Hippocampal formation (tissue), 2 donors: Measurements from ENCODE around the gene KMT2B.
"Not testable (repeated sequence)": the region's sequence is repeated elsewhere in the genome, so short reads cannot be mapped to it uniquely, and the experiment has no call there.

ENCODE experiments used
- DNase-seq, 2 donors: peaks; one replicate each; lab custom pipeline; 2025; lab: John Stamatoyannopoulos, UW

KMT2B gene

DNA sequence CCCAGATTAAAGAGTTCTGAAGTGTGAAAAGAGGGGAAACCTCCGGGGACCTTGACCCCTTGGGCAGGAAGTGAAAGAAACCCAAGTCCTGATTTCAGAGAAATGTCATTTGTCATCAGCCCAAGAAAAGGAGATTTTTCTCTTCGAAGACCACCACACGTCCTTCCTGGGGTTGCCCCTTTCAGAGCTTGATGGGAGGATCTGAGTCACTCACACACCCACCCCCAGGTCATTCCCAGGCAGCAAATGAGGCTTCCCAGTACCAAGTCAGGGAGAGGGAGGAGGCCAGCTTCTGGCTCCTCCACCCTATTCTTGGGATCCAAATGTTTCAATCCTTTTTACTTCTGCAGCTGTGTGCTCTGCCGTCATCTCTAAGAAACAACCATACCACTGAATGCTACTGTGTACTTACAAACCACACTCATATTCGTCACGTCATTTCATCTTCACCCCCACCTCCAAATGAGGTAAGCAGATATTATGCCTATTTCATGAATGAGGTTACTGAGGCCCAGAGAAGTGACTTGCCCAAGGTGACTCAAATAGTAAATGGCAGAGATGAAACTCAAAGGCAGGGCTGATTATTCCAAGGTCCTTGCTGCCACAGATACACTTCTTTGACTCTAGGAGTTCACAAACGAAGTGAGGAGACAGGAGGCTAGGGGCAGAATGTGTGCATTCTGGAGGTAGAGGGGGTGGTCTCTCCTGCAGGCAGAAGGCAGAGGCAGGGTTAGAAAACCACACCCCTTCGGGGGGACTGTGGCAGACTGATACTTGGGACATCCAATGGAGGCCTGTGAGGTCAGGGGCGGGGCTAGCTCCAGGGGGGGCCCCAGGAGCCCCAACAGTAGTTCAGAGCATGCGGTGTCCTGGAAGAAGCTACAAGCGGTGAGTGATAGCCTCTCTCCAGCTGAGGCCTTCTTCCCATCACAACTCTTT is 5.0 kb upstream of the KMT2B start:
- no peak for DNase-seq

DNA sequence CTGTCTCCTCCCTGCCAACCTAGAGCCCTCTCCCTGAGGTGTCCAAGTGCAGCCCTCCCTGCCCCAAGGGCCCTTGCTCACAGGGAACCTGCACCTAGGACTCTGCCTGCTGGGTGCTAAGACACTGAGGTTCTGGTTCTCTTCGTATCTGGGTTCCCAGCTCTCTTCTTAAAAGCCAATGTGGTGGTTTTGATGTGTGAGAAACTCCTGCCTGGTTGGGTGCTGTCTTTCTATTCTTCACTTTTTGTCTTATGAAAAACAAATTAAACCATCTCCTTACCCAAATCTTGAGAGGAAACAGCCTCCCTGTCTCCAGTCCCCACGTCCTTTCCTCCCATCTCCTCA is 4.3 kb upstream of the KMT2B start:
- DNase-seq = no peak

DNA sequence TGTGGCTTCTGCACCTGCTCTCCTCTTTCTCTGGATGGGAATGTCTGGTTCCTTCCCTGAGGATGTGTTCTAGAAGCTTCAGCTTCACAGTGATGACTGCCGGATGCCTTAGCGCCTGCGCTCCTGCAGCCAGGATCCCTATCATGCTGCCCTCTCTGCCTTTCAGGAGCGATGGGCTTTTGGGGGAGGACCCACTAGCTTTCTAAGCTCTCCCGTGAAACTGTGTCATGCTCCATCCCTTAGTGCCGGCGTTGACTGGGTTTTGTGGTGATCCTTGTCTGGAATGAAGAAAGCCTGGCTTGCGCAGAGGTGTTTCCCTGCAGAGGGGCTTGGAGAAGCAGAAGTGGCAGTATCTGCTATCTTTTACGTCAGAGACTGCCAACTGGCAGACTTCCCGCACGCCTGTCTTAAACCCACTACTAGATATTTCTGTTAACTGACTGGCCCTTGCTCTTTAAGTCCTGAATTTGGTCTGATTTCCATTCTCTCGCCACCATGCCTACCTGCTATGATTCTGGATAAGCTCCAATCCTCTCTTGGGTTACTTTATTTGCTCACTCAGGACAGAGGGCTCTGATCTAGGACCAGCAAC is 3.8 kb upstream of the KMT2B start:
- no peak for DNase-seq

DNA sequence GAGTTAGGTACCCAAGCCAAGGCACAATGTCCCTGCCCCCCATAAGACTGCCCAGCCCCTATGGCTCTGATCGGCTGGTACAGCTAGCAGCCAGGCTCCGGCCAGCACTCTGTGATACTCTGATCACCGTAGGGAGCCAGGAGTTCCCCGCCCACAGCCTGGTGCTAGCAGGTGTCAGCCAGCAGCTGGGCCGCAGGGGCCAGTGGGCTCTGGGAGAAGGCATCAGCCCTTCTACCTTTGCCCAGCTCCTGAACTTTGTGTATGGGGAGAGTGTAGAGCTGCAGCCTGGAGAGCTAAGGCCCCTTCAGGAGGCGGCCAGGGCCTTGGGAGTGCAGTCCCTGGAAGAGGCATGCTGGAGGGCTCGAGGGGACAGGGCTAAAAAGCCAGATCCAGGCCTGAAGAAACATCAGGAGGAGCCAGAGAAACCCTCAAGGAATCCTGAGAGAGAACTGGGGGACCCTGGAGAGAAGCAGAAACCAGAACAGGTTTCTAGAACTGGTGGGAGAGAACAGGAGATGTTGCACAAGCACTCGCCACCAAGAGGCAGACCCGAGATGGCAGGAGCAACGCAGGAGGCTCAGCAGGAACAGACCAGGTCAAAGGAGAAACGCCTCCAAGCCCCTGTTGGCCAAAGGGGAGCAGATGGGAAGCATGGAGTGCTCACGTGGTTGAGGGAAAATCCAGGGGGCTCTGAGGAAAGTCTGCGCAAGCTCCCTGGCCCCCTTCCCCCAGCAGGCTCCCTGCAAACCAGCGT is 3.0 kb upstream of the KMT2B start:
- DNase-seq = no peak

DNA sequence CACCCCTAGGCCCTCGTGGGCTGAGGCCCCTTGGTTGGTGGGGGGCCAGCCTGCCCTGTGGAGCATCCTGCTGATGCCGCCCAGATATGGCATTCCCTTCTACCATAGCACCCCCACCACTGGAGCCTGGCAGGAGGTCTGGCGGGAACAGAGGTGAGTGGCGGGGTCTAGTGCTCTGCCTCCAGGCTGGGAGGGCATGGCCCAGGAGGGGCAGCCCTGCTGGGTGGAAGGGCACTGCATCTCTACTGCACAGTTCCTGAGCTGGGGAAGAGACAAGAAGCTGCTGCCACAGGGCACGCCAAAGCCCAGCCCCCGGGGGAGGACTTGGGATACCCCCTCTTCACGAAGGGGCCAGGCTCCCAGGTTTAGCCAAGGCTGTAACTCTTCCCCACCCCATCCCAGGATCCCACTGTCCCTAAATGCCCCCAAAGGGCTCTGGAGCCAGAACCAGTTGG is 2.4 kb upstream of the KMT2B start:
- no peak for DNase-seq

DNA sequence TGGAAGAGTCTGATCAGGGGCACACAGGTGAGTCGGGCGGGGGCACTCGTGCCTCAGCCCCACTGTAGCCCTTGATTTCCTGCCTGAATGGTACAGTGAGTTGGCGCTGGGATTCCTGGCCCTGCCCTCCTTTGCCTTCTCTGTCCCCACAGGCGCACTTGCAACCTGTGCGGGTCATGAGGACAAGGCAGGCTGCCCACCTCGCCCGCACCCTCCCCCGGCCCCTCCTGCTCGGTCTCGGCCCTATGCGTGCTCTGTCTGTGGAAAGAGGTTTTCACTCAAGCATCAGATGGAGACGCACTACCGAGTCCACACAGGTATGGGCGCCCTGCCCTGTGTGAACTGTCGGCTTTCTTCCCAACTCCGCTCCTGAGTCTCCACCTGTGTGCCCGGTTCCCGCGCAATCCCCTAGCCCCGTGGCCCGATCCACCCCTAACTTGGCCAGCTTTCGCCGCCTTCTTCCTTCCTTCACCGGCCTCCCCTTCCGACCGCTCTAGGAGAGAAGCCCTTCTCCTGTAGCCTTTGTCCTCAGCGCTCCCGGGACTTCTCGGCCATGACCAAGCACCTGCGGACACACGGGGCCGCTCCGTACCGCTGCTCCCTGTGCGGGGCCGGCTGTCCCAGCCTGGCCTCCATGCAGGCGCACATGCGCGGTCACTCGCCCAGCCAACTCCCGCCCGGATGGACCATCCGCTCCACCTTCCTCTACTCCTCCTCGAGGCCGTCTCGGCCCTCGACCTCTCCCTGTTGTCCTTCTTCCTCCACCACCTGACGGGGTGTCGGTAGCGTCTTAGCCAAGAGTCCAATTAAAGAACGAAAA is 1.6 kb upstream of the KMT2B start:
- DNase-seq = no peak

DNA sequence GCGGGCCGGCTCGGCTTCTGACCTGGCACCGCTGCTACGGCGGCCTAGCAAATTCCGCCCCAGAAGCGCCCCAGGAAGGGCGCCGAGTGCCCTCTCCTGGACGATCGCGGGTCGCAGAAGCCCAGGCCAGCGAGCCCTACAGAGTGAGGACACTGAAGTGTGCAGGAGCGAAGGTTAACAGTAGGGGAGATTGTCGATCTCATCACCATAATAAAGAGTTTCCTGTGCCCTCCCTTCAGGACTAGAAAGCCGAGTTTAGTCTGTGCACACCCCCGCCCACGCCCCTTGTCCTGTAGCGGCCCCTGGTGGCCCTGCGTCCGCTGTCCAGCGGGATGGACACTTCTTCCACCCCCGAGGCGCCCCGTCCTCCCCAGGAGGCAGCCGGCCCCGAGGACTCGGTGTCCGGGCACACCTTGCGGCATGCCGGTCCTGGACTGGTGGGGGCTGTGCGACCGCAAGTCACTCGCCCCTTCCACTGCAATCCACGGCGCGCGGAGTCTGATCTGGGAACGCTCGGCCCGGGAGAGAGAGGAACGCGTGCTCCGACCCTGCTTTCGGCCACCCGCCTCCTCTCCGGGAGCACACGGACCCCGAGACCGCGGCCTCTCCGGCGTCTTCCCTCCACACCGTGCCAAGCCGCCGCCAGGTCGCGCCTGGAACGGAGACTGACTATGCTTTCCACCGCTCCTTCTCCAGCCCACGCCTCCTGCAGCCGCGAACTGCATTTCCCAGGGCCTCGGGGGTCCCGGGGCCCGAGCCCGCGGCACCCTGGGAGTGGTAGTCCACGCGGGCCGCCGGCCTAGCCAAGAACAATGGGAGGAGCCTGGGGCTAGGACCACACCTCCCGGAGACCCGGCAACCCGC is 770 bp upstream of the KMT2B start:
- peak; percentile 80 to 83 for DNase-seq

DNA sequence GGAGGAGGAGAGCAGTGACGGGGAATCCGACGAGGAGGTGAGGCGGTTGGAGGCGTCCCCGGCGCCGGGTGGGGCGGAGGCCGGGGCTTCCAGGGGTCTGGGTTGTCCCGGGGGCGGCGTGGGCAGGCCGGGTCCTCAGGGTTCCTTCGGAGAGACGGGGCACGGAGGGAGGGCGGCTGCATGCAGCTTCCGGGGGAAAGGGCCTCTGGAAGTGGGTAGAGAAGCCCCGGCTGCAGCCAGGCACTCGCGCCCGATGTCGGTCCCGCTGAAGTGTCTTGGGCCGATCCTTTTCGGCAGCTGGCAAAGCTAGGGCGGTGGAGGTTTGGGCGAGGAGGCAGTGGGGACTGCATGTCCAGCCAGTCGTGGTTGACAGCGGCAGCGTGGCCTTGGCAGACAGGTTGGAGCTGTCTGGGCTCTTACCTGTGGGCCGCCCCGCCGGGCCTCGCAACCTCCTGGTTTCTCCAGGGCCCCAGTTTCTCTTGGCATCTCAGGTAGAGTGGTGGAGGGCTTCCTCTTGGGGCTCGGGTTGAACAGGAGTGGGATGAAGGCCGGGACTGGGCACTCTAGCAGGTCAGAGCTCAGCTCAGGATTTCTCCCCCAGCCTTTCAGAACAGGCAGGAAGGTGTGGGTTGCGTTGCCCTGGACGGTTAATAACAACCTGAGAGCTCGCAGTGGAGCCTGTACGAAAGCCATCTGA is 690 bp downstream of the KMT2B start:
- DNase-seq = no peak

DNA sequence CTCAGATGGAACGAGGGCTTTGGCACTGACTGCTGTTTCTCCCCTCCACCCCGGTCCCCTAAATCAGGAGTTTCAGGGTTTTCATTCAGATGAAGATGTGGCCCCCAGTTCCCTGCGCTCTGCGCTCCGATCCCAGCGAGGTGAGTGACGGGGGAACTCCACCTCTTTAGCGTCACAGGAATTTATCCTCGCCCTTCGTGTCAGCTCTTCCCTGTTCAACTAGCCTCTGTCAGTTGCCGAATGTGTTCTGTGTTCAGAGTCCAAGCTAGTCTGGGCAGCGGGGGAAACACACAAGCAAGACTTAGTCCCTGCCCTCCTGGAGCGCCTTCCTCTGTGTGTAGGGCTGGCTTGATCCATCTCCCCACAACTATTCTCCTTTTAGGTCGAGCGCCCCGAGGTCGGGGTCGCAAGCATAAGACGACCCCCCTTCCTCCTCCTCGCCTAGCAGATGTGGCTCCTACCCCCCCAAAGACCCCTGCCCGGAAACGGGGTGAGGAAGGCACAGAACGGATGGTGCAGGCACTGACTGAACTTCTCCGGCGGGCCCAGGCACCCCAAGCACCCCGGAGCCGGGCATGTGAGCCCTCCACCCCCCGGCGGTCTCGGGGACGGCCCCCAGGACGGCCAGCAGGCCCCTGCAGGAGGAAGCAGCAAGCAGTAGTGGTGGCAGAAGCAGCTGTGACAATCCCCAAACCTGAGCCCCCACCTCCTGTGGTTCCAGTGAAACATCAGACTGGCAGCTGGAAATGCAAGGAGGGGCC is 1.8 kb downstream of the KMT2B start:
- no peak for DNase-seq

DNA sequence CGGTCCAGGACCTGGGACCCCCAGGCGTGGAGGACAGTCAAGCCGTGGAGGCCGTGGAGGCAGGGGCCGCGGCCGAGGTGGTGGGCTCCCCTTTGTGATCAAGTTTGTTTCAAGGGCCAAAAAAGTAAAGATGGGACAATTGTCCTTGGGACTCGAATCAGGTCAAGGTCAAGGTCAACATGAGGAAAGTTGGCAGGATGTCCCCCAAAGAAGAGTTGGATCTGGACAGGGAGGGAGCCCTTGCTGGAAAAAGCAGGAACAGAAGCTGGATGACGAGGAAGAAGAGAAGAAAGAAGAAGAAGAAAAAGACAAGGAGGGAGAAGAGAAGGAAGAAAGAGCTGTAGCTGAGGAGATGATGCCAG is 2.3 kb downstream of the KMT2B start:
- no peak for DNase-seq

DNA sequence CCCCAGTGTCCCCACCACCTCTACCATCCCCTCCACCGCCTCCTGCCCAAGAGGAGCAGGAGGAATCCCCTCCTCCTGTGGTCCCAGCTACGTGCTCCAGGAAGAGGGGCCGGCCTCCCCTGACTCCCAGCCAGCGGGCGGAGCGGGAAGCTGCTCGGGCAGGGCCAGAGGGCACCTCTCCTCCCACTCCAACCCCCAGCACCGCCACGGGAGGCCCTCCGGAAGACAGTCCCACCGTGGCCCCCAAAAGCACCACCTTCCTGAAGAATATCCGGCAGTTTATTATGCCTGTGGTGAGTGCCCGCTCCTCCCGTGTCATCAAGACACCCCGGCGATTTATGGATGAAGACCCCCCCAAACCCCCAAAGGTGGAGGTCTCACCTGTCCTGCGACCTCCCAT is 2.8 kb downstream of the KMT2B start:
- DNase-seq = no peak

DNA sequence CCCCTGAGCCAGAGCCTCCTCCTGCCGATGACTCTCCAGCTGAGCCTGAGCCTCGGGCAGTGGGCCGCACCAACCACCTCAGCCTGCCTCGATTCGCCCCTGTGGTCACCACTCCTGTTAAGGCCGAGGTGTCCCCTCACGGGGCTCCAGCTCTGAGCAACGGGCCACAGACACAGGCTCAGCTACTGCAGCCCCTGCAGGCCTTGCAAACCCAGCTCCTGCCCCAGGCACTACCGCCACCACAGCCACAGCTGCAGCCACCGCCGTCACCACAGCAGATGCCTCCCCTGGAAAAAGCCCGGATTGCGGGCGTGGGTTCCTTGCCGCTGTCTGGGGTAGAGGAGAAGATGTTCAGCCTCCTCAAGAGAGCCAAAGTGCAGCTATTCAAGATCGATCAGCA is 3.6 kb downstream of the KMT2B start:
- no peak for DNase-seq

DNA sequence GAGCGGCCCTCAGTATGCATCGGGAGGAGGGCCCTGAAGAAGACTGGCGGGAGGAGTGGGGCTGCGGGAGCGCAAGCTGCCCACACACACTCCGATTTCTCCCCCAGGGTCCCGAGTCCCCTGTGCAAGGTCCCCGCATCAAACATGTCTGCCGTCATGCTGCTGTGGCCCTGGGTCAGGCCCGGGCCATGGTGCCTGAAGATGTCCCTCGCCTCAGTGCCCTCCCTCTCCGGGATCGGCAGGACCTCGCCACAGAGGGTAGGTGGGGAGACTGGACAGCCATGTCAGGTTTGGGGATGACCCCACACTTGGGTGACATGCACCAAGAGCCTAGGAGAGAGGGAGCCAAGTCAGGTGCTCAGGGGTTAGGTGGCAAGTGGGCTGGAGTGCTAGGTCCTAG is 4.7 kb downstream of the KMT2B start:
- no peak for DNase-seq

DNA sequence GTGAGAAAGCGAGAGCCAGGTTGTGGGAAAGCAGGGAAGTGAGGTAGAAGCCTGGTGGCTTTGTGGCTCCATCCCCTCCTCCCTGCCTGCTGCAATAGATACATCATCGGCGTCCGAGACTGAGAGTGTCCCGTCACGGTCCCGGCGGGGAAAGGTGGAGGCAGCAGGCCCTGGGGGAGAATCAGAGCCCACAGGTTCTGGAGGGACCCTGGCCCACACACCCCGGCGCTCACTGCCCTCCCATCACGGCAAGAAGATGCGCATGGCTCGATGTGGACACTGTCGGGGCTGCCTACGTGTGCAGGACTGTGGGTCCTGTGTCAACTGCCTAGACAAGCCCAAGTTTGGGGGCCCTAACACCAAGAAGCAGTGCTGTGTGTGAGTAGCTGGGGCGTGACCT is 5.1 kb downstream of the KMT2B start:
- no peak for DNase-seq

DNA sequence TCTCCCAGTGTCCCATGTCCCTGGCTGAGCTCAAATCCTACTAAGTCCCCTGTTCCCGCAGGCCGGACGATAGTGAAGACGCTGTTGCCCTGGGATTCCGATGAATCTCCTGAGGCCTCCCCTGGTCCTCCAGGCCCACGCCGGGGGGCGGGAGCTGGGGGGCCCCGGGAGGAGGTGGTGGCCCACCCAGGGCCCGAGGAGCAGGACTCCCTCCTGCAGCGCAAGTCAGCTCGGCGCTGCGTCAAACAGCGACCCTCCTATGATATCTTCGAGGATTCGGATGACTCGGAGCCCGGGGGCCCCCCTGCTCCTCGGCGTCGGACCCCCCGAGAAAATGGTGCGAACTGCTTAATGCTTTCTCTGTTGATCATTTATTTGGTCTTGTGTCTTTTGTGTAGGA is 5.9 kb downstream of the KMT2B start:
- no peak for DNase-seq

DNA sequence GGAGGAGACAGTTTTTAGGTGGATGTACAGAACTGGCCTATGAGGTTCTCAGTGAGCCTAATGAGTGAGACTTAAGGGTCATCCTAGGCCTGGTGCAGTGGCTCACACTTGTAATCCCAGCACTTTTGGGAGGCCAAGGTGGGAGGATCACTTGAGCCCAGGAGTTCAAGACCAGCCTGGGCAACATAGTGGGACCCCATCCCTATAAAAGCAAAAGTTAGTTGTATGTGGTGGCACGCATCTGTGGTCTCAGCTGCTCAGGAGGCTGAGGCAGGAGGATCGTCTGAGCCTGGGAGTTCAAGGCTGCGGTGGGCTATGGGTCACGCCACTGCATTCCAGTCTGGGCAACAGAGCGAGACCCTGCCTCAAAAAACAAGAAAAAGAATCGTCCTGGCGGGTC is 6.3 kb downstream of the KMT2B start:
- DNase-seq = not testable (repeated sequence)

DNA sequence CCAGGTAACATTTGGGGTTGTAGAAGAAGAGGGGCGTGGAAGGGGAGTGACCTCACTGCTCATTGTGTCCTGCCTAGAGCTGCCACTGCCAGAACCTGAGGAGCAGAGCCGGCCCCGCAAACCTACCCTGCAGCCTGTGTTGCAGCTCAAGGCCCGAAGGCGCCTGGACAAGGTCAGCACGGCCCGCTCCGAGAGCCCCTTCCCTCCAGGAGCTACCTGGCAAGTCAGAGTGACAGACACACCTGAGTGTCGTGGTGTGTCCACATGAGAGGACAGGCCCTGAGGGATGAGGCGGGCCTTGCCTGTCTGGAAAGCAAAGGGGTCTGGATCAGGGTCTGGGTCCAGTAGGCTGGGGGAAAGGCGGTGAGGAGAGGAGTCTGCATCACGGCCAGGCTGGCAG is 6.8 kb downstream of the KMT2B start:
- no peak for DNase-seq

DNA sequence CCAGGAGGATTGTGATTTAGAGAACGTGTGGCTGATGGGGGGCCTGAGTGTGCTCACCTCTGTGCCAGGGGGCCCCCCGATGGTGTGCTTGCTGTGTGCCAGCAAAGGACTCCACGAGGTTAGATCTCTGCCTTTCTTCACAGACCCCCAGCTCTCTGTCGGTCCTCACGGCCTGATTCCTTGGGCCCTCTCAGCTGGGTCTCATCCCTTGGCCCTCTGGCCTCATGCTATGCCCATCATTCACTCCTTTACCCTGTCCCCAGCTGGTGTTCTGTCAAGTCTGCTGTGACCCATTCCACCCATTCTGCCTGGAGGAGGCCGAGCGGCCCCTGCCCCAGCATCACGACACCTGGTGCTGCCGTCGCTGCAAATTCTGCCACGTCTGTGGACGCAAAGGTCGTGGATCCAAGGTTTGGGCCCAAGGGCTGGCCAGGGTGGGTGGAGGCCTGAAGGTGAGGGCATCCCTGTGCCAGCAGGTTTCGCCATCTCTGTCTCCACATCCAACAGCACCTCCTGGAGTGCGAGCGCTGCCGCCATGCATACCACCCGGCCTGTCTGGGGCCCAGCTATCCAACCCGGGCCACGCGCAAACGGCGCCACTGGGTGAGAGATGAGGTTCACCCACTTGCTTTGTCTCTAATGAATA is 7.5 kb downstream of the KMT2B start:
- no peak for DNase-seq
